Jurkat, Clone E6-1 (cell line): ENCODE results near the gene CST11.

Experiments
- DNase-seq: peaks from one replicate; pipeline ENCODE4 v3.0.0-alpha.2; 2011; ENCODE audit warnings: low read depth, low spot score
- H3K4me3 ChIP-seq: 2 replicates; pipeline ENCODE4 v1.5.1; 2011; ENCODE audit warnings: mild to moderate bottlenecking, low read length, control low read depth, moderate library complexity

CST11 gene

DNA sequence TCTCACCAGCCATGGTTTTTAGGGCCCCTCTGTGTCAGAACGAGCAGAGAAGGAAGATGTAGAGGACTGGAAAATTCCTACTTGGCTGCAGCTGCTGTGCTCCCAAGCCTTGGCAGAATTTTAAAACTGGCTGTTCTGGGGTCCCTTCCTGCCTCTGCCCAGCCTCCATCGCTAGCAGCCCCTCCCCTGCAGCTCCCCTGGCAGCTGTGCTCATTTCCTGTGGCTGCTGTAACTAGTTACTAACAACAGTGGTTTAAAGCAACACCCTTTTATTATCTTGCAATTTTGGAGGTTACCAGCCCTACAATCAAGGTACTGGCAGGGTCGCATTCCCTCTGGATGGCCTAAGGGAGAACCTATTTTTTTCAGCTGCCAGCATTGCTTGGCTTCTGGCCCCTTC lies 3.7 kb upstream of the CST11 start:
- no peak overlapping the region; the same call in 1 of the 2 replicates for H3K4me3 ChIP-seq
- DNase-seq: peak; percentile 58

DNA sequence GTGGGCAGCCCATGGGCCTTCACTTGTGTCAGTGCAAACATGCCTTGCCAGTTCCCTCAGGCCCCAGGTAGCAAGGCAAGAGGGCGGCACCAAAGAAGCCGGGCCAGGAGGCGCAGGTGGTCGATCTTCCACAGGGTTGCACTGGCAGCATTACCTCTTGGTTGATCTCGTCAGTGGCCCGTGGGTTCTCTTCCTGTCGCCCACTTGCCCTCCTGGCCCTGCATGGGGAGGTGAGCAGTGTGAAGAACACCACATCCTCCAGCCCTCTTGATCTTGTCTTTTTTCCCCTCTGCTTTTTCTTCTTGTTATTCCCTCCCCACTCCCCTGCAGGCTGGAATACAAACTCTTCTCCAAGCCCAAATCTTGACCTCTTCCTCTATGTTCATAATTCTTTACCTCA lies 3.0 kb upstream of the CST11 start:
- DNase-seq: peak; percentile 28

GRCh38 chr20:23454816-23455215 lies 2.1 kb upstream of the CST11 start:
- DNase-seq: no peak
- no peak overlapping the region for H3K4me3 ChIP-seq

More for the DNA sequence above, 3.0 kb upstream of the CST11 start:
- no peak overlapping the region for H3K4me3 ChIP-seq

DNA sequence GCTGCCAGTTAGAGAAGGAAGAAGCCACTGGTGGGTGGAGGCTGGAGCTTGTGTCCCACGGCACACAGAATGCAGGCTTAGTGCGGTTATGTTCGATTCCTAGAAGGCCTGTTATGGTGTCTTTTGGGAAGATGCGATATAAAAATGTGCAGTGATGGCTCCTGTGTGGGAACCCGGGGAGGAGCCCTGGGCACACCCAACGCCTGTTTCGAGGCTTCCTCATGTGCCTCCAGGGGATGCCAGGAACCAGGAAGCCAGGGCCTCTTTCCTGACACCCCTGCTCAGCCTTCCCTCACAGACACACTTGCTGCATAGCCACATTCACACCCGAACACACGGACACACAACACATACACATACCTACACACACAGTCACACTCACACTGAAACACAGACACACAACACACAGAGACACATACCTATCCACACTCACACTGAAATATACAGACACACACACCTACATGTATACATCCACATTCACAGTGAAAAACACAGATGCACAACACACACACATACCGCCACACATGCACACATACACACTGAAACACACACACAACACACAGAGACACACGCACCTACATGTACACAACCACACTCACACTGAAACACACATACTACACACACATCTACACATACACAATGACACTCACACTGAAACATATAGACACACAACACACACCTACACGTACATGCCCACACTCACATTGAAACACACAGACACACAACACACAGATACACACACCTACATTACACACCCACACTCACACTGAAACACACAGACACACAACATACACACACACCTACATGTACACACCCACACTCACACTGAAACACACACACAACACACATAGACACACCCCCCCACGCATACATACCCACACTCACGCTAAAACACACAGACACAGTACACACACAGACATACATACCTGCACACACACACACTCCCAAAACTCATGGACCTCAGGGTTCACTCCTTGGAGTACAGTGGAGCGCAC lies 1.2 kb upstream of the CST11 start:
- no peak for DNase-seq

DNA sequence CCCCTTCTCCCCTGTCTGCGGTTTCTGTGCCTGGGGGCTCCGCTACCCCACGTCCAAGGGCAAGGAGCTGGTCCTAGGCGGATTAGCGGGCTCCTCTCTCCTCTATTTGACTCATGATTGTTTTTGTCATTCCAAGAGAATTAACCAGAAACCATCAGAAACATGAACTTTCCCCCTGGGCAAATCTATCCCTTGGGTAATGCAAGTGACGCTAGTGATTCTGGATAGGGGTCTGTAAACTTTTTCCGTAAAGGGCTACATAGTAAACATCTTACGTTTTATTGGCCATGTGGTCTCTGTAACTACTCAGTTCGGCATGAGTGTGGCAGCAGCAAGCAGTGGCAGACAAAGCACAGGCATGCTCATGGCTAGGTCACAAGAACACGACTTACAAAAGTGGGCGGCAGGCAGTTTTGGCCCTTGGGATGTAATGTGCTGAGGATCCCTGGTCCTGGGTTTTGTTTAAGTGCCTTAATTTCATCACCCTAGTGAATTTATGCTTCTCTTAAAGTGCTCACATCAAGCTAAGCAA lies 654 bp downstream of the CST11 start:
- no peak for DNase-seq
- H3K4me3 ChIP-seq: no peak overlapping the region

More for the DNA sequence above, 1.2 kb upstream of the CST11 start:
- H3K4me3 ChIP-seq: no peak overlapping the region

DNA sequence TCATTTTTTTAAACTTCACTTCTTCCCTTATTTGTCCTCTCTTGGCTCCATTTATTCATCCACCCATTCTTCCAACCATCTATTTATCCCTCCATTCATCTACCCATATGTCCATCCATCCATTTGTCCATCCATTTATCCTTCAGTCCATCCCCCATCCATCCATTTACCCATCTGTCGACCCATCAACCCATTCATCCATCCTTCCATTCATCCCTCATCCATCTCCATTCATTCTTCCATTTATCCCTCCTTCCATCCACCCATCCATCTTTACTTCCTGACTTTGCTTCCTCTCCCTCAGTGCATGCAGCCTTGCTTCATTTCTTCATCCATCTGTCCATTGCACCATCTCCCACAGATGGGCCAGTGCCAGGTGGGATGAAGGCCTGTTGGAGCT lies 1.8 kb downstream of the CST11 start:
- no peak for DNase-seq
- H3K4me3 ChIP-seq: no peak overlapping the region

DNA sequence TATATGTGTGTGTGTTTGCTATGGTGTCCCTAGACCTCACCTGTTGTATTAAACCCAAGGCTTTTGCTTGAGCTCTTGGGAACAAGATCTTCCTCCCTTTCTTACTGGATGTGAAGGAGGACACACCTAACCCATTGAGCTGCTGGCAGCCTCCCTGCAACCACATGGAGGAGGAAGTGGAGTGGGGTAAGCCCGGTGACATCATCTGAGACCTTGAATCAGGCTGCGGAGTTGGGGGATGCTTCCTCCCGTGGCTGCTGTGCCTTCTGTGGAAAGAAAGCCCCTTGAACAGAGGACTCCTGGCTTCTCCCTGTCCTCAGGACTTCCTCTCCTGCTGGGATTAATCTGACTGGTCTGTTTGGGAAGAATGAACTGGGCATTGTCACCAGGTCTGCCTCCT lies 3.3 kb downstream of the CST11 start:
- no peak overlapping the region for H3K4me3 ChIP-seq
- DNase-seq: peak; percentile 67

DNA sequence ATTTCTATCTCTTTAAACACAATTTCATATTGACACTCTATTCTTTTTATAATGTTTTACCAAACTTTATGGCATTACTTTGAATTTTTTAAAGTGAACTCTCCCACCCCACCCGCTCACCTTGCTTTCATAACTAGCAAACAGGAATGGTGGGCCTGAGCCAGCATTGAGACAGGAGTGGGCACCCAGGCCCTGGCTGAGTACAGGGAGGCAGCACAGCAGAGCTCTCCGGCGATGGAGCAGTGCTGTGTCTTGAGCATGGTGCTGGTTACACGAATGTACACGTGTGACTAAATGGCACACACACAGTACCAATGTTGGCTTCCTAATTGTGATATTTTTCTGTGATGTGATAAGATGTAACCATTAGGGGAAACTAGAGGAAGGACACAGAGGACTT lies 4.5 kb downstream of the CST11 start:
- DNase-seq: no peak

GRCh38 chr20:23446505-23446904 lies 6.2 kb downstream of the CST11 start:
- no peak for DNase-seq
- no peak overlapping the region for H3K4me3 ChIP-seq

More for the DNA sequence above, 4.5 kb downstream of the CST11 start:
- no peak overlapping the region for H3K4me3 ChIP-seq

GRCh38 chr20:23445596-23446217 lies 7.0 kb downstream of the CST11 start:
- DNase-seq: no peak
- H3K4me3 ChIP-seq: no peak overlapping the region

DNA sequence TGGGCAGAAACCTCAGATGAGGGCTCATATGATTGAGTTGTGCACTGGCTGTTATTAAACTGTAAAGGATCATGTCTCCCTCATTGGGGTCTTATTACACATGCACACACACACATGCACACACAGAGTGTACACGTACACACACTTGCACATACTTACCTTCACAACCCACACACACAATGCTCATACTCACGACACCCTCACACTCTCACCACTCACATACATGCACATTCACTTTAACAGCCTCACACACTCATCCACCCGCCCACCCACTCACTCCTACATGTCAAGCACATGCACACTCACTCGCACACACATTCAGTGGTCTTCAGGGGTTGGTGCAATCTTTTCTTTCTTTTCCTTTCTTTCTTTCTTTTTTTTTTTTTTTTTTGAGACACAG lies 7.8 kb downstream of the CST11 start:
- DNase-seq: no peak
- H3K4me3 ChIP-seq: no peak overlapping the region

- no peak overlapping the region for H3K4me3 ChIP-seq
- no peak for DNase-seq
Measured at GRCh38 chr20:23442436-23442835, 10.2 kb downstream of the CST11 start.

DNA sequence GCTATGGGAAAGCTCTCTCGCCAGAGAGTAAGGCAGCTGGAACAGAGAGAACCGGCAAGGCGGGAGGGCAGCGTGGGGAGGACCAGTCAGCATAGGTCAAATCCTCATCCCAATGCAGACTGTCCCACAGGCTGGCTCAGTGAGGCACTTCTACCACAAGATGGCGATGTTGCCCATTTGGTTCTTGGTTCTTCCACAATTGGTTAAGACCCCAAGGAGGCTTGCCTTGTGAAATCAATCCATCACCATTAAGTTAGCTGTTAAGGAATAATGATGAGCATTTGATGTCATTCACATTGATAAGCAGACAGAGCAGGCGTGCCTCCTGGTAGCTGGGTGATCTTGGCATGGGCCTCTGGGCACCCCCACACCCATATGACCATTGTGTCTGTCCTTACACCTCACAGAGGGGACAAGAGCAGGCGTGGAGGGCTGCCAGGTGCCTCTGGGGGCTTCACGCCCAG lies 10.8 kb downstream of the CST11 start:
- peak; percentile 64 for DNase-seq
- no peak overlapping the region for H3K4me3 ChIP-seq

DNA sequence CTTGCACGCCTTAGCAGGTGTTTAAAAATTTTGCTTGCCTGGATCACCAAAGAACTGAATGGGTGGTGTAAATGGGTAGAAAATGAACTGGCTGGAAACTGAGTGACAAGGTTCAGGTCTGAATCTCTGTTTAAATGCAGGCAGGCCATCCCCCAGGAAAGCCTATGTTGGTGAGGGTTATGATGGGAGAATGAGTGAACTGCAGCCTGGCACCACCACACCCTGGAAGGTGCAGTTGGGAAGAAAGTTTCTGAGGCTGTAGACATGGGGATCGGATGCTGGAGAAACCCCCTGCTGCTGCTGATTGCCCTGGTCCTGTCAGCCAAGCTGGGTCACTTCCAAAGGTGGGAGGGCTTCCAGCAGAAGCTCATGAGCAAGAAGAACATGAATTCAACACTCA lies 12.7 kb downstream of the CST11 start:
- no peak overlapping the region for H3K4me3 ChIP-seq
- DNase-seq: no peak

GRCh38 chr20:23438661-23439060 lies 14.0 kb downstream of the CST11 start:
- no peak for DNase-seq
- H3K4me3 ChIP-seq: no peak overlapping the region

DNA sequence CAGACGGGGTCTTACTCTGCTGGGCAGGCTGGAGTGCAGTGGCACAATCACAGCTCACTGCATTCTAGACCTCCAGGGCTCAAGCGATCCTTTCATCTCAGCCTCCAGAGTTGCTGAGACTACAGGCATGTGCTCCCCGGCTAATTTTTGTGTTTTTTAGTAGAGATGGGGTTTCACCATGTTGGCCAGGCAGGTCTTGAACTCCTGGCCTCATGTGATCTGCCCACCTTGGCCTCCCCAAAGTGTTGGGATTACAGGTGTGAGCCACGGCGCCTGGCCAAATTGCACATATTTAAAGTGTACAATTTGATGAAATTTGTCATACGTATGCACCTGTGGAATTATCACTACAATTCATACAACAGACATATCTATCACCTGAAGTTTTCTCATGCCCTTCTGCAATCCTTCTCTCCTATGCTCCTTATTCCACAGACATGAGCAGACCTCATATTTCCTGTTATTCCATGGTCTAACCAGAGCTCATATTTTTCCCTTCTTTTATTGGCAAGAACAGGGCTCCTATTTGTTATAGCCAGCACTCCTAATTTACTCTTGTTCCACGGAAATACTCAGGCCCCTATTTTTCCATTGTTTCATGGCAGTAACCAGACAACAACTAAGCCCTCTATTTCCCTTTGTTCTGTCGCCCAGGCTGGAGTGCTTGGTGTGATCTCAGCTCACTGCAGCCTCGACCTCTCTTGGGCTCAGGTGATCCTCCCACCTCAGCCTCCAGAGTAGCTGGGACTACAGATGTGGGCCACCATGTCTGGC lies 15.4 kb downstream of the CST11 start:
- no peak for DNase-seq
- no peak overlapping the region for H3K4me3 ChIP-seq

- DNase-seq: no peak
- no peak overlapping the region for H3K4me3 ChIP-seq
Measured at GRCh38 chr20:23436681-23437080, 16.0 kb downstream of the CST11 start.

GRCh38 chr20:23435626-23436539 lies 16.8 kb downstream of the CST11 start:
- no peak for DNase-seq
- no peak overlapping the region for H3K4me3 ChIP-seq
